Stimulated activated CD4-positive, alpha-beta T cell treated with anti-CD3 and anti-CD28 coated beads, Interleukin-1b, Interleukin-23, amount 100 ng/mL, for 48 hours (primary cell): ENCODE measurements around the gene BACH2.
"Not testable (repeated sequence)": the region's sequence is repeated elsewhere in the genome, so short reads cannot be mapped to it uniquely, and the experiment has no call there.

ENCODE experiments used
- DNase-seq: peaks from one replicate; pipeline ENCODE4 v3.0.0-alpha.2; 2020

The BACH2 gene

DNA sequence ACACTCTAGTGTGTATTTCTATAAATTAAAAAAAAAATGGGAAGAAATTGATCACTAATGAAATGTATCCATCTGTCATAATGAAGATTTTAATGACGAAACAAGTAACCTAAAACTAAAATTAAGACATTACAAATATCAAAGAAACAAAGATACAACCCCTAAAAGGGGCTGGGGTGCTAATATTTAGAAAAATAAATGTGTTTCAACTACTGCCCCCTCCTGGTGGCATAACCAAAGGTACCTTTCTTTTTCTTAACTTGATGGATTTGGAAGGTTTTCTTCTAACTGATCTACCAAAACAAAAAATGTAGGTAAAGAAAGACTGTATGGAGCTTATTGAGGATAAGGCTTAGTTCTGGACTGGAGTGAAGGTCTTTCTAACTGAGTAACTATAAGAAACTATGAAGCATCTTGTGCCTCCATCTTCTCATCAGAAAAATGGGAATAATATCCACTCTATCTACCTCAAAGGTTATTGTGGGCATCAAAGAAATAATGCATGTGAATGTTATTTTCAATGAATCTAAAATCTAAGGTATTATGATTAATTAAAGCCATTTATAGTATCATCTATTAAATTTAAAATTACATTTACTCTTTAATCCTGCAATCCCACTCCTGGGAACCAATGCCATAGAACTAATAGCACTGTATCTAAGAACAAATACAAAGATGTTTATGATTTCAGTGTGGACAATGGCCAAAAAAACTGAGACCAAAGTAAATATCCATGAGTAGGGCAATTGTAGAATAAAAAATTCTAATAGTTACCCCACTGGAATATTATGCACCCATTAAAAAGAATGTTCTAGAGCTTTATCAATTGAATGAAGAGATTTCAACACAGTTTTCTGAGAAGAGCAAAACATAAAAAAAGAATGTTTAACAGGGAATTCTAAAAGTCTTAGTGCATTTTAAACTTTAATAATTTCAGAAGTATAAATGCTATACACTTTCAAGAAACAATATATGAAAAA lies 117.2 kb downstream of the BACH2 start:
- no peak for DNase-seq

DNA sequence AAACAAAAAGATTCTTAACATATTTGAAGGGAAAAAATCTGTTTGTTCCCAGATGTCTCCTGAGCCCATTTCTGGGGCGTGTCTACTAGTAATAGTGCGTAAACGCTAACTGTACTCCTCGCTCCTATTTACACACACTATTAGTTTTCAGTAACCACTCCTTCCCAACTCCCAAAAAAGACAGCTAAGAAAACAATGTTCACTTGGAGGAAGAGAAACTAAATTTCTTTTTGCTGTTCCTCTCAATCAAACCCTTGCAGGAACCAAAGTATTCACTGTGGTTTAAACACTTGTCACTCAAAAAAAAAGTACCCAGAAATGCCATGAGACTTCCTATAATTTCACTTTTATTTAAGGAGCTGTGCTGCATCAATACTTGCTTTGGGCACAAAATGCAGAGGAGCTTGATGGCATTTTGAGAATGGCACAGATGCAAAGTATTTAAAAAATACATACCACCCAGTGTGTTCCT lies 118.2 kb downstream of the BACH2 start:
- no peak for DNase-seq

DNA sequence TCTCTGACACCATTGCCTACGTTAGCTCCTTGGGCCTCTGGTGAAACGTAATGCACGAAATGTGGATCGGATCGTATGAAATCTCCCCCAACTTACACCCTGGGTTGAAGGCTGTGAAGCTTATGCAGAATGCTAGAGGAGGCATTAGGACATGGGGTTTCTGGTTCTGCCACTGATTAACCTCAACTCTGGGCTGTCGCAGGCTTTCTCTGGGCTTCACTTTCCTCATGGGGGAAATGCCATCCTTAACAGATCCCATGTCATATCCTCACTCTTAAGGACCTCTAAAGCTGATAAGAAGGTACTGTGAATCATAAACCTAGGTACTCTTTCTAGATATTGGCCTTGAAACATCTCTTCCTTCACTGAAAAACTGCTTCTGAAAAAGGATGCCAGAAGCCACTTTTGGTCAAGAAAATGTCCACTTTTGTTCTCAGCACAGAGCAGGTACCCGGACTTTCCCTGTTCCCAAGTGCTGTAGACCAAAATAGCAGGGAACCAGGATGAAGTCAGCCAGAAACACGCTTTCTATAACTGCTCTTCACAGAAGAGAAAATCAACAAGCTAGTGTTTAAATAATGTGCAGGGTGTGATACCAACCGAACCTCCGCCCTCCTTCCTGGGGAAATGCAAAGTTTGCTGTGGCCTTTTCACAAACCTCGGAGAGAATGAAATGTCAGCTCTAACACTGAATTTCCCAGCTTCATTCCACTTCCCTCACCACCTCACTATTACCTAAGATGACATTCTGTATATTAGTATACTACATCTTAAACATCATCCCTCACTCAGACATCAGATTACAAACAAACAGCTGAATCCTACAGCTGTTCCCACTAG lies 118.9 kb downstream of the BACH2 start:
- no peak for DNase-seq

DNA sequence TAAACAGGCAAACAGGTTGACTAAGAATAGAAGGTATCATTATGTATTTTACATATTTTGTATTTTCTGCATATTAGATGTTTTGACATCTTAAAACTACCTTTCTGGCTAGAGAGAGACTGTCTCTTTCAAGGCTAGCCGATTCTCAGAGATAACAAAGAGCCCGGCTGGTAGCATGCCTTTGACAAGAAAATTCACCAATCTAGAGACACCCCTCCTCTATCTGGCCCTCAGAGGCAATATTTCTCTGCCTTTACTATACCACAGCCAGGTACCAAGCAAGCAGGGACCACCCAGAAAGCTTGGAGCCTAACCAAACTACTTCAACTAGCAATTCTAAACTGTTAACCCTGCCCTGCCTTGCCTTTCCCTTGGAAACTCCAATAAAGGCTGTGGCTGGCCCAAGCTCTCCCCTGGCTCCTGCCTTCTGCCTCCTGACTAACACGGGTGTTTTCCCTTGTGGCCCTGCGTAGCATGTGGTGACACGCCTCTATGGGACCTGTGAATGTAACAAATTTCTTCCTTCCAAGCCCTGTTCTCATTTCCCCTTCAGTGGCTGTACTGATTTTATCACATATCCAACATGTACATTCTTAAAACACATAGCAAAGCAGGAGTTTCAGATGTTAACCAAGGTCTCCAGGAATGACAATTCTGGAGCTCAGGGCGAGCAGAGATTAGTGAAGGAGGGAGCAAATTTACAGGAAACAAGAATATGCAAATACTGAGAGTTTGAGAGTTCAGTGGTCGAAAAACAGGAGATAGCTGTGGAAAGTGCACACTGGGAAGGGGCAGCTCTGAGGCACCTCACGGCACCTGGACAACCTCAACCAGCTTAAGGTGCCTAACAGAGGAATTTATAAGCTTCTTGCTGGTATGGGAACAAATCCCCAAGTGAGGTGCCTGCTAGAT lies 120.8 kb downstream of the BACH2 start:
- peak; percentile 78 for DNase-seq

DNA sequence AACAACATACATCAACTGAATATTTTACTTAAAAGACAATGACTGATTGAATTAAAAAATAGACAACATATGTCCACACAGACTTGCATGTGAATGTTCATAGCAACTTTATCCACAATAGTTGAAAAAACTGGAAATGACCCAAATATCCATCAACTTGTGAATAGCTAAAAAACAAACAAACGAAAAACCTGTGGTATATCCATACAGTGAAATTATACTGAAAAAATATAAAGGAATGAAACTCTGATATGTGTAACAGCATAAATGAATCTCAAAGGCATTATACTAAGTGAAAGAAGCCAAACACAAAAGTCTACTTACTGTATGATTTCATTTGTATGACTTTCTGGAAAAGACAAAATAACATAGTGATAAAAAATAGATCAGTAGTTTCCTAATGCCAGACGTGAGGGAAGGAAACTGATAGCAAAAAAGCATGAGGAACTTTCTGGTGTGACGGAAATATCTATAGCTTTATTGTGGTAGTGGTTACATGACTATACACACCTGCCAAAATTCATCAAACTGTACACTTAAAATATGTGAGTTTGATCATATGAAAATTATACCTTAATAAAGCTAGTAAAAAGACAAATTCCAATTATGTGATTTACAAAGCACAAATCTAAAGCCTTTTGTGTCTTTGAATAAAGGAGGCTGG lies 123.2 kb downstream of the BACH2 start:
- no peak for DNase-seq

DNA sequence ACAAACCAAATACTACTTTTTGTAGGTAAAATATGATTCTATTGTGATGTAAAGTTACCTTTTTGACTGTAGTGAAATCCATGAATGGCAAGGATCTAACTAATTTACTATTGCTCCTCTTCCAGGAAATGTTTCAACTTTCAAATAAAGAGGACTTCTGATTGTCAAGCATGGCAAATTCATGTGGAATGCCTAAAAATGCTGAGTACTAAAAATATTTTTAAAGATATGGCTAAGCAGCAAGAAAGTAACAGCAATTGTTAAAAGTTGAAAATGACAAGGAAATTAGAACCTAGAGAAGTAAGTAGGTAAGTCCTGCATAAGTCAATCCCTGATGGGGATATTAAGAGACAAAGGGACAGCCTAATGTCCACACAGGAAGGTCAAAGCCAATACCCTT lies 126.0 kb downstream of the BACH2 start:
- DNase-seq: no peak

DNA sequence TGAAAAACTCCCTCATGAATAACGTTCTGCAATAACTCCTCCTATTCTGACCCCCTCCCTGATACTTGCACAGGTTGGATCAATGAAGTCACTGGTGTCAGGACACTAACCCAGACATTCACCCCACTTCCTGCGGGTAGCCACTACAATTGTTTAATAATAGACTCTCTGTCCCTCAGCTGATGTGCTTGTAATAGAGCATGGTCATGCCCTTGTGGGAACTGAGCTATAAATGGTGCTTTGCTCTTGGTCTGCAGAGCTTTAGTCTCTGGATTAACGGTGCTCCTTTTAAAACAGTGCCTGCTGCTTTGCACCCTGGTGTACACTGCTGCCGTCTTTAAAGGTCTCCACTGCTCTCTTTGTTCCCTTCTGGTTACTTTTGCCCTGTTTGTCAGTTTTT lies 127.3 kb downstream of the BACH2 start:
- DNase-seq: no peak

DNA sequence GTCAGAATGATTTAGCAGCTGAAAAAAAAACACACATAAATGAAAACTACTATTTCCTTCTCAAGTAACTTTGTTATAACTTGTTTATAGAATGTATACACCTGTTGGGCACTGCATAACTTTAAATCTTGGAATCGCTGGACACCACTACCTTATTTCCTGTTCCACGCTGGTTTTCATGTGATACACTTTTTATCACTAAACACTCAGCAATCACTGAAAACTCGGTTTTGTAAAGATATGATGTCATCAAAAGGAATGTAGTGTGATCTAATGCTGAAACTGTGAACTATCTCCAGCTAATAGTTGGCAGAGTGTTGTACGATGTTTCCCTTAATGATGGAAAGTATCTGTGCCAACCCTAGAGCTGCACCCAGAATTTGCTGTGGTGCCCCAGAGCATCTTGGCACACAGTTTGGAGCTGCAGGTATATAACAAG lies 127.9 kb downstream of the BACH2 start:
- no peak for DNase-seq

DNA sequence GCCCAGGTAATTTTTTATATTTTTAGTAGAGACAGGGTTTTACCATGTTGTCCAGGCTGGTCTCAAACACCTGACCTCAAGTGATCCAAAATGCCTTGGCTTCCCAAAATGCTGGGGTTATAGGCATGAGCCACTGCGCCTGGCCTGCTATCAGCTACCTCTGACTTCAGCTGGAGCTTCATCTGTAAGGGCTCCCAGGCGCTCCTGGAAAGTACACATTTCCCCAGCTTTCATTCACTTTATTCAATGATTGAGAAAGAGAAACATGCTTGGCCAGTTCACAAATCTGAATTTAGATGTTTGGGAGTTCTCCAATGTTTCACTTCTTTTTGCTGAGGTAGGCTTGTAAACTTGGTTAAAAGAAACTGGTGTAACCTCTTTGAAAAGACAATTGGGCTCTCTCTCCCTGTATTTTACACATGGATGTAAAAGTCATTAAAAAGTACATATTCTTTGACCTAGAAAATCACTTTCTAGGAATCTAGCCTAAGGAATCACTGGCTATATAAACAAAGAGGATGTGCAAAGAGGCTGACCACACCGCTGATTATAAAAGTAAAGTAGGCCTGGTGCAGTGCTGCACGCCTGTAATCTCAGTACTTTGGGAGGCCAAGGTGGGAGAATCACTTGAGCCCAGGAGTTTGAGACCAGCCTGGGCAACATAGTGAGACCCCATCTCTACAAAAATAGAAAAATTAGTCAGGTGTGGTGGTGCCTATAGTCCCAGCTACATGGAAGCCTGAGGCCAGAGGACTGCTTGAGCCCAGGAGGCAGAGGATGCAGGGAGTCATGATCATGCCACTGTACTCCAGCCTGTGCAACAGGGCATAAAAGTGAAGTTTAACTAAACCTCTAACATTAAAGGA lies 128.9 kb downstream of the BACH2 start:
- DNase-seq: no peak

DNA sequence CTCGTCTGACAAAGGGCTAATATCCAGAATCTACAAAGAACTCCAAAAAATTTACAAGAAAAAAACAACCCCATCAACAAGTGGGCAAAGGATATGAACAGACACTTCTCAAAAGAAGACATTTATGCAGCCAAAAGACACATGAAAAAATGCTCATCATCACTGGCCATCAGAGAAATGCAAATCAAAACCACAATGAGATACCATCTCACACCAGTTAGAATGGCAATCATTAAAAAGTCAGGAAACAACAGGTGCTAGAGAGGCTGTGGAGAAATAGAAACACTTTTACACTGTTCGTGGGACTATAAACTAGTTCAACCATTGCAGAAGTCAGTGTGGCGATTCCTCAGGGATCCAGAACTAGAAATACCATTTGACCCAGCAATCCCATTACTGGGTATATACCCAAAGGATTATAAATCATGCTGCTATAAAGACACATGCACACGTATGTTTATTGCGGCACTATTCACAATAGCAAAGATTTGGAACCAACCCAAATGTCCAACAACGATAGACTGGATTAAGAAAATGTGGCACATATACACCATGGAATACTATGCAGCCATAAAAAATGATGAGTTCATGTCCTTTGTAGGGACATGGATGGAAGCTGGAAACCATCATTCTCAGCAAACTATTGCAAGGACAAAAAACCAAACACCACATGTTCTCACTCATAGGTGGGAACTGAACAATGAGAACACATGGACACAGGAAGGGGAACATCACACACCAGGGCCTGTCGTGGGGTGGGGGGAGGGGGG lies 130.3 kb downstream of the BACH2 start:
- not testable (repeated sequence) for DNase-seq

DNA sequence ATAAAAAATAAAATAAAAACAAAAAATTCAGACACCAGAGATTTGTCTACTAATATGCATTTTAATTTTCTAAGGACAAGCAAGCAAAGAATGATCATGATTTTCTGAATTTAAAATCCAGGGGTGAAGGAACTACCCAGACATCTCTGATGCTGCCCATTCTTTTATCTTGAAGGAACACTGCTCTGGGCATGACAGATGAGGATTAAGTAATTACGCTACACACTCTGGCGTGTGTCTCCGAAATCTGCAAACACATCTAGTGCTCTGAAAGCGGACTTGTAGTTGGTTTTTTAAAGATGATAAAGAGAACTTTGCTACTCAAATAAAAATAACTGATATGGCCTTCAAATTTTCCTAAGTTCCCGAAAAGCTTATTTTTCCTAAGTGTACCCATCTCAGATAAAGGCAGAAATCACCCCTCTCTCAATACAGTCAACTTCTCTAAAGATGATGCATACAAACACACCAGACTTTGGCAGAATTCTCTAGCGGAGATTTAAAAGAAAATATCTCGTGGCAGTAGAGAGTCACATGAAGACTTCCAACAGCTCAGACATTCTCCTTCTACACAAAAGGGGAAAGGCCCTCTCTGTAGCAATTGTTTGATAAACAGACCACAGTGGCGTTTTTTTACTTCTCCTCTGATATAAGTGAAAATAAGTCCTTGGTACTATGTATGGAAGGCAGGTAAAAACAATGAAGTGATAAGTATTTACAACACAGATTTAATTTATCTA lies 133.8 kb downstream of the BACH2 start:
- DNase-seq: no peak

DNA sequence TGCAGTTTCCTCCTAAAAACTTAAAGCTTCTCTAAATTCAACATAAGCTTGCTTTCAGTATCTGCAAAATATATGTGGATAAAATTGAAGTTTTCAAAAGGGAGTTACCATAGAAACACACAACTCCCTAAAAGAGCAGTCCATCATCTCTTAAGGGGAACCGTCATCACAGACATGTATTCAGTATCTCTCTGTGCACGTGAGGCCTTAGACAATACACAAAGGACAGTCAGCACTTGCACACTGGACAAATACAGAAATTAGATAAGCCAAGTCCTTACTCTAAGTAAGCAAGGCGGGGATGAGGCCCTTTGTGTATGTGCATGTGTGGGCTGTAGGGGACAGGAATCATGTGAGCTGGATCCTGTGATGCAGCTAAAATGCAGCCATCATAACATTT lies 136.6 kb downstream of the BACH2 start:
- DNase-seq: no peak

DNA sequence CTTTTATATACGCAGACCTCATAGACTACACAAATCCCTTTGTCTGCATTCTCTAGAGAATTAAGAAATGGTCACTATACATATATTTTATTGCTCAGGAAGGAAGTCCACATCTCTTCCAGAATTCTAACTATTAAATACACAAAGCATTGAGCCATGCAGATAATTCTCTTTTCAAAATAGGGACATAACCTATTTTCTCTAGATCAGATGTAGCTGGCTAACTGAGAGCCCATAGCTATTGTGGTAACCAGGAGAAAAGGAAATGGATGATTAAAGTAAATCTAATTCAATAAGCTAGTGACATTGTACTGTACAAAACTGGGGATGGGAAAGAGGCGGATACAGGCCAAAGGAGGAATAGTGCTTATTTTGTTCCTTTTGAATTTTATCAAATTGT lies 137.2 kb downstream of the BACH2 start:
- no peak for DNase-seq

DNA sequence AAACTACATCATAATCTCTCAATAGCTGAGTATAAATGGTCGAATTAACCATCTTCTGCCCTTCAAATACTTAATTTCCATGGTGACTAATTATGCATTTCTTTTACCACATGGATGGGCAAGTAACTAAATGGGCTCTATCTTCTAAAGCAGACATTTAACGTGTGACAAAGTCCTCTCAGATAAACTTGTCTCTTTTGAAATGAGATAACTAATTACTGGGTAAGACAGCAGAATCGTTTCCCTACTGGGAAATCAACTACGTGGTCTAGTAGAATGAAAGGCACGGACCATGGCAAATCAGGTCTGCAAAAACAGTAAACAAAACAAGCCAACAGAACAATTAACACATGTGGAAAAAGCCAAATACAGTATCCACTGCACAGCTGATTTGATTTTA lies 137.7 kb downstream of the BACH2 start:
- no peak for DNase-seq

DNA sequence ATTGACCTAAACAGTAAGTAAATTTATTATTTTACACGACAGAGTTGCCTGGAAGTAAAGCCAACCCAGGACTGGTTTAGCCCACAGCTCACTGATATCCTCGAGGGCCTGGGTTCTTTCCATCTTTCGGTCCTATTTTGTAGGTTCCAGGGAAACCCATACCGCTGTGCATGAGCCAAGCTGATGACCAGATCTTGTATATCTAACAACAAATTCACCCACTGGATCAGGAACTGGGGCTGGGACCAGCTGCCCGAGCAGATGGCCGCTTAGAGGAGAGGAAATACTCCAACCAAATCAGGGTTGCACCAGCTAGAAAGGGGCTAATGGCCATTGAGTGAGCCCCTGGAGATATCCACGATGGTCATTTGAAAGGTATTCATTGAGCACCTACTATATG lies 139.2 kb downstream of the BACH2 start:
- no peak for DNase-seq

DNA sequence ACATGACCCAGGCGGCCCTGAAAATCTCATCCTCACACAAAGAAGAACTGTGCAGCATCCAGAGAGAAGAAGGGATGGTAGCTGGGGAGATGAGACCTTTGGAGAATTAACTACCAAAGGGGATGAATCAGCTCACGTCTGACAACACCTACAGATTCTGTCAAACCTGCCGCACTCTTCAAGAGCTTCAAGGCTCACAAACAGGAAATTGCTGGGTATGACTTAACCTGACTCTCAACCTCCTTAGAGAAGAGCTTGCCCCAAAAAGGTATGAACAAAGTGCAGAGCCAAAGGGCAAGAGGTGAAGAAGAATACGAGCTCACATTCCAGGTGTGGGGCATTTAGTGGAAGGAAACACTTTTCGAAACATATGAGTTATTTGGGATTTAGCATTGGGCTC lies 139.8 kb downstream of the BACH2 start:
- DNase-seq: peak; percentile 50

DNA sequence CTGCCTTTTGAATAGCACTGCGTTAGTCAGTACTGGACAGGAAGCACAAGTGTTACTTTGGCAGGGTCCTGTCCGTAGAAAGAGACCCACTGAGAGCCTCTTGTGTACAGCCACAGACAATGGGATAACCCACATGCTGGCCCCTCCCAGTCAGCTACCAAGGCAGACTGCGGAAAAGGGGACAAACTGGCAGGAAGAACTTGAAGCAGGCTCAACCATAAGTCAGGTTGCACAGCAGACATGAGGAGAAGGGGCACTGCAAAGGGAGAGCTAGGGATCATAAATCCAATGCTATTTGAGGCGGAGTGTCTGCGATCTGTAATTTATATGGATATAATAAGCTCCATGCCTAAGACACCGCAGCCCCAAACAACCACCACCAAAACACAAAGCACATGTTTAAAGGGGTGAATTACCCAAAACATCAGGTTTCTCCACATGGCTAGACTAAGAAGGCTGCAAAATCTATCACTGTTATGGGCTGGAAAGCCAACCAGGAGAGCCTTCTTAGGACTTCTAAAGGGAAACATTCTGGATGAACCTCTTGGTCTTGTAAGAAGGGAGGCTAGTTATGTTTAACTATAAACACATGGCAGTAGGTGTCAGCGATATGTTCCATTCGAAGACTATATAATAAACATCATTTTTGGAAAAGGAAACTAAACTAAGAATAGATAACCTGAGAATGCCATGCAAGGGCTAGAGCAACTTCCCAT lies 141.7 kb downstream of the BACH2 start:
- DNase-seq: no peak

DNA sequence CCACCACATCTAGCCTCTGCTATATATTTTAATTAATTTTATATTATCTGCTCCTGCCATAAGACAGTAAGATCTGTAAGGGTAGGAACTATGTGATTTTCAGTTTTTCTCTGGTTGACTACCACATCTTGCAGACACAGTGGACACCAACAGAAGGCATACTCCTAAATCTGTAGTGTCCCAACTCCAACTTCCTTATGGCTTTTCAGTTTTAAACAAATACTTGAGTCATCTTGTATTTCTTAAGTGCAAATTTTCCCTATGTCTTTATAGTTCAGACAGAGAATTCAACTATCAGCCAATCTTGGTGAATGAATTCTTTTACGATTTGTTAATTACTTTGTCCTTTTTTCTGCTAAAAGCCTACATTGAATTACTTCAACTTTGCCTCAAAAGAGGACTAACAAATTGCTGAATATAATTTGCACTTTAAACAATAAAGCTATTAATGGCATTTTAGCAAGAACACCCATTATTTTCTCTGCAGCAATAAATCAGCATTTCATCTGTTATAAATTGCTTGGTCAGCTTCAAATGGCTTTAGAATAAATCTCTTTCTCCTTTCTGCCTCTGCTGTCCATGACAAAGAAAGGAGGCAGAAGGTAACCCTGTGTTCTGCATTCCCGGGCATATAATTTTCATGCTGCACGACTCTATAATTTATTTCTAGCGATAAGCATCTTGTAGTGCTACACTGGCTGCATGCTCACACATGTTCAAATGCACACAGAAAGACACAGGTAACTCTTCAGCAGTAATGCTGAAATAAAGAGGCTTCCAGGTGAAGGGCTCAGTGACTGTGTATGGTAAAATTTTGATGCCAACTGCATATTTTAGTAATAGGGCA lies 144.8 kb downstream of the BACH2 start:
- no peak for DNase-seq
